Omental fat pad (tissue), 4 donors: Measurements from ENCODE around the gene SYPL1. TPM values are rescaled to one million over a fixed set of nuclear protein-coding genes. Genes with fewer than 3 reads are reported as not detected.

ENCODE experiments used
- ATAC-seq: fragments of 150-250 bp; one replicate; pipeline ENCODE4 v1.9.1; 2016; ENCODE audit warnings: mild to moderate bottlenecking, moderate library complexity; ENCODE audit not compliant: low FRiP score
- DNase-seq: peaks from one replicate; pipeline ENCODE4 v3.0.0-alpha.2; 2019; ENCODE audit warnings: low spot score
- total RNA-seq, 4 donors: library from RNA; depleted of rRNA; stranded (reverse); fragments of >200 nt; gene quantifications; one replicate each; pipeline ENCODE4 v1.1.0, GENCODE V29; 2016
- TF ChIP-seq, protein P1 (sequence below), 3 donors: fragments of 450-650 bp; IDR thresholded peaks; one replicate each; pipeline ENCODE4 v1.5.1; 2016 to 2017; ENCODE audit warnings: antibody characterized with exemption in 3 of 3, mild to moderate bottlenecking in 3 of 3, moderate library complexity in 2 of 3

SYPL1 gene
- total RNA-seq, 4 donors from 2014 or later = 61.5 to 120 (median 70.6) TPM

DNA sequence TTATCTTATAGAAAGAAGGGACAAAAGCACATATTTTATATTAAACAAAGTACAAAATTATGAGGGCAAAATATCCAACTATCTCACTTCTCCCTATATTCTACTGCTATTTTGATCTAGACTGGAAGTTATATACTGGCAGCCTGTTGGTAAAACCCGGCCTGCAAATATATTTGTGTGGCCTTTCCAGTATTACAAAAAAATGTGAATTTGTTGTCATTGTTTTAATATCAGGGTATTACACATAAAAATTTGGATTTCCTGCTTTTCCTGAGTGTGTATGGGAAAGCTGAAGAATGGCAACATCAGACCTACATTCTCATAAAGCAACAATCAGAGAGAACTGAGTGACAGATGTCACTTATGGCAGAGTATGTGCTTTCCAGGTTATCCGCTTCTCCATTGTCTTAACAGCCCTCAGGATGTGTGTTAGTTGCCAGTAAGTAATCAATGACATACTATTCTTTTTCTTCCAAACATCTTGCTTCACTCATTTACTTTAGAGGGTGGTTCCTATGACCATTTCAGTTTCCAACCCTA is 7.3 kb downstream of the SYPL1 start:
- TF ChIP-seq, protein P1, sequence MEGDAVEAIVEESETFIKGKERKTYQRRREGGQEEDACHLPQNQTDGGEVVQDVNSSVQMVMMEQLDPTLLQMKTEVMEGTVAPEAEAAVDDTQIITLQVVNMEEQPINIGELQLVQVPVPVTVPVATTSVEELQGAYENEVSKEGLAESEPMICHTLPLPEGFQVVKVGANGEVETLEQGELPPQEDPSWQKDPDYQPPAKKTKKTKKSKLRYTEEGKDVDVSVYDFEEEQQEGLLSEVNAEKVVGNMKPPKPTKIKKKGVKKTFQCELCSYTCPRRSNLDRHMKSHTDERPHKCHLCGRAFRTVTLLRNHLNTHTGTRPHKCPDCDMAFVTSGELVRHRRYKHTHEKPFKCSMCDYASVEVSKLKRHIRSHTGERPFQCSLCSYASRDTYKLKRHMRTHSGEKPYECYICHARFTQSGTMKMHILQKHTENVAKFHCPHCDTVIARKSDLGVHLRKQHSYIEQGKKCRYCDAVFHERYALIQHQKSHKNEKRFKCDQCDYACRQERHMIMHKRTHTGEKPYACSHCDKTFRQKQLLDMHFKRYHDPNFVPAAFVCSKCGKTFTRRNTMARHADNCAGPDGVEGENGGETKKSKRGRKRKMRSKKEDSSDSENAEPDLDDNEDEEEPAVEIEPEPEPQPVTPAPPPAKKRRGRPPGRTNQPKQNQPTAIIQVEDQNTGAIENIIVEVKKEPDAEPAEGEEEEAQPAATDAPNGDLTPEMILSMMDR (IDR thresholded peaks at IDR 0.05) = no peak
- no peak for DNase-seq
- ATAC-seq = no peak

DNA sequence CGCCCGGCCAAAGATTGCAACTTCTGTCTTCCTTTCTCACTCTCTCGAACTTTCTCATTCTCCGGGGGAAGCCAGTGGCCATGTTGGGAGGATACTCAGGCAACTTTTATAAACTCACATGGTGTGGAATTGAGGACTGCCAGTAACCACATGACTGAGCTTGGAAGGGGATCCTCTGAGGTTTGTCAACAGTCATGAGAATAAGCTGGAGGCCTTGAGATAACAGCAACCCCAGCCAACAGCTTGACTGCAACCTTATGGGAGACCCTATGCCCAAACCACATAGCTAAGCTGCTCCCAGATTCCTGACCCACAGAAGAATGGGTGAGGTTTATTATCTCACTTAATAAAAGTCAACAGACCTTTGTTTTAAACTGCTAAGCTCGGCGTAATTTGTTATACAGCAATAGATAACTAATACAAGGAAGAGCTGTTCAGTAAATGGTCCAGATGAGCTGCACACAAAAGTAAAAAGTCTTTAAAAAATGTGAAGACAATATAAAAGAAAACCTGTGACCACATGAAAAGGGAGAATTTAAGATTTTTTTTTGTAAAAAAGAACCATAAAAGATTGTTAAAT is 9.6 kb downstream of the SYPL1 start:
- TF ChIP-seq, protein P1 (IDR thresholded peaks at IDR 0.05) = no peak
- ATAC-seq = no peak
- no peak for DNase-seq

DNA sequence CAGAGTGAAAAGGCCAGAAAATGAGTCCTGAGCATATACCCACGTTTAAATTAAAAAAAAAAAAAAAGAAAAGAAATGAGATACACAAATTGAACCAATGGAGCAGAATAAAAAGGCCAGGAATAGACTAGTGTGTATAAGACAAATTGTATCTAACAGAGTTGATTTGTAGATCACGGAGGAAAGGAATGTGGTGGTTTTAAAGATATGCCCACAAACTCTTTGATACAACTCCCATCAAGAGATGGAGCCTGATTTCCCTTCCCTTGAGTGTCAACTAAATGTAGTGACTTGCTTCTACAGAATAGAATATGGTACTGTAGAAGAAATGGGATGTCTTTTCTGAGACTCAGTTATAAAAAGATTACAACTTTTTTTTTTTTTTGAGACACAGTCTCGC is 10.4 kb downstream of the SYPL1 start:
- no peak for ATAC-seq
- no peak for DNase-seq
- TF ChIP-seq, protein P1 (IDR thresholded peaks at IDR 0.05) = no peak

DNA sequence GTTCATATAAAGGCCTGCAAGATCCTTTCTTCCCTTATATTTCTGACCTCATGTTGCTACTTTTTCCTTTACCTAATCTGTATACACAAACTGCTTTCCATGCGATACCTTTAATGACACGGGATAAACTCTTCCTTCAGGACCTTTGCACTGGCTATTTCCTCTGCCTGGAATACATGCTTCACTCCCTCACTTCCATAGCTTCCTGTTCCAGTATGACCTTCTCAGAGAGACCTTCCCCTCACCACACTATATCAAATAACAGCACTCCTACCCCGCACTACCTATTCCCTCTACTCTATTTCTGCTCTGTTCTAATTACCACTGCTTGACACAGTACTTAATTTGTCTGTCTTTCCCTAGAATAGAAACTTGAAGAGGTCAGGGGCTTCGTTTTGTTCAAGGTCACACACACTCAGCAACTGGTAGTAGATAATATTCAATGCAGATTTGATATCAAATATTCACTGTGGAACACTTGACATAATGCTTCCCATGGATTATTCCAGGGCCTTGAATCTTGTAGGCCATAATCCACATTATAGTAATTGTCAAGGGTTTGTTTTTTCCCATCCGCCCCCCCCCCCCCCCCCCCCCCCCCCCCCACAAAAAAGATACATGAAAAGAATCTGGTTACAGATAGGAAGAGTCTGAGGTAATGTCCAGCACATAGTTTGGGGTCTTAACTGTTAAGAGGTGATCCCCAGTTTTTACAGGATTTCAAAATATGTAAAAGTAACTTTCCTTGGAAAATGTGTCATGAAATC is 11.1 kb downstream of the SYPL1 start:
- DNase-seq = no peak
- no peak for ATAC-seq
- TF ChIP-seq, protein P1 (IDR thresholded peaks at IDR 0.05) = no peak

DNA sequence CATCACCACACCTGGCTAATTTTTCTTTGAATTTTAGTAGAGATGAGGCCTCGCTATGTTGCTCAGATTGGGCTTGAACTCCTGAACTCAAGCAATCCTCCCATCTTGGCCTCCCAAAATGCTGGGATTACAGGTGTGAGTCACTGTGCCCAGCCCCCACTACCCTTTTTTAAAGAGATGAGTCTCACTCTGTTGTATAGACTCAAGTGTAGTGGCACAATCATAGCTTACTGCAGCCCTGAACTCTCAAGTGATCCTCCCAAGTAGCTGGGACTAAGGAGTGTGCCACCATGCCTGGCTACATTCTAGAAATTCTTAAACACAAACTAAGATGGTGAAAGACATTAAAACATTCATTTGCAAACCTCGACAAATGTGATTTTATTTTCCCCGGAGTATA is 12.6 kb downstream of the SYPL1 start:
- ATAC-seq (no peak), DNase-seq (no peak)
- TF ChIP-seq, protein P1 (IDR thresholded peaks at IDR 0.05) = no peak

DNA sequence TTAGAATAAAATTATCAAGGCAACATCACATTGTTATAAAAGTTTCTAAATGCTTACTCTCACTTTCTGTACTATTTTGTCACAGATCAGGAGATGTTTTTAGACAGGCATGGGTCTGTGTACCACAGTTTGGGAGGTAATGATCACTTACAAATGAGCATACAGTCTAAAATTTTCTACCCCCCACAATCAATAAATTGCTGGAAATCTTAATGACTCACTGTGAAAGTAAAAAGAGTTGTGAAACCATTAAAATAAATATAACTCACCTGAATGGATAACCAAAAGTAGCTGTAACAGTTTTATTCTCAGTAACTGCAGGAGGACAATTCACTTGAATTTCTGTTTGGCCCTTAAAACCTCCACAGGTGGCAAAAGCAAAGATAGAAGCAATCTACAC is 13.2 kb downstream of the SYPL1 start:
- ATAC-seq (no peak), DNase-seq (no peak)
- TF ChIP-seq, protein P1 (IDR thresholded peaks at IDR 0.05) = no peak

DNA sequence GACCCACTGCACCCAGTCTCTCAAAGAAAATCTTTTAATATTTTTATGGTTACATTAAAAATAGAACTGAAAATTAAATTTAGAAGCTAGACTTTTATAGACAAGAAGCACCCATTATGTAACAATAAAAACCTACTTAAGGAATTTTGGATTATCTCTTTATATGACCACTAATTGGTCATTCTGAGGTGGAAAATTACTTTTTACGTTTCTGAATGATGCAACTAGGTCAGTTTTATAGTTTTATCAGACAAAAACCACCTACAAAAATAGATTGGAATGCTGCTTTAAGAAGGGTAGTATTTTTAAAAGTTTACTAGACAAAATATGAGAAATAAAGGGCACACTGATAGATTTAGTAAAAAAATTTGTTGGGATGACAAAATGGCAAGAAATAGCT is 16.5 kb downstream of the SYPL1 start:
- no peak for DNase-seq
- TF ChIP-seq, protein P1 (IDR thresholded peaks at IDR 0.05) = no peak
- ATAC-seq = no peak
